Keratinocyte (primary cell): ENCODE results near the gene BTBD10. TPM values are rescaled to one million over a fixed set of nuclear protein-coding genes. Genes with fewer than 3 reads are reported as not detected.

Source experiments
- DNase-seq: peaks from one replicate; pipeline ENCODE4 v3.0.0-alpha.2; 2011; ENCODE audit warnings: low read depth, missing footprints, low spot score
- FAIRE-seq: peaks from 2 replicates; lab custom pipeline; 2011; peaks lifted over from hg19 to GRCh38; lab: Jason Lieb, UNC
- H2AFZ ChIP-seq: 2 replicates; pipeline ENCODE4 v1.6.0; 2012; ENCODE audit warnings: low read length, control low read depth, inconsistent platforms; ENCODE audit not compliant: control insufficient read depth
- H3K27ac ChIP-seq: 2 replicates; pipeline ENCODE4 v1.5.1; 2011; ENCODE audit warnings: low read length; ENCODE audit not compliant: control insufficient read depth, insufficient read depth
- H3K27me3 ChIP-seq: 3 replicates; pipeline ENCODE4 v1.6.0; 2011; ENCODE audit warnings: low read length; ENCODE audit not compliant: control insufficient read depth, insufficient read depth; ENCODE audit errors: extremely low read depth
- H3K36me3 ChIP-seq, 2 experiments: 2 replicates in 1 of 2; 3 replicates in 1 of 2; pipeline ENCODE4 v1.5.1; 2011; ENCODE audit warnings: low read length in 2 of 2, mild to moderate bottlenecking in 1 of 2; ENCODE audit not compliant: control insufficient read depth in 2 of 2, insufficient read depth in 2 of 2; ENCODE audit errors: extremely low read depth in 1 of 2
- H3K4me1 ChIP-seq: 3 replicates; pipeline ENCODE4 v1.5.1; 2011; ENCODE audit warnings: low read length; ENCODE audit not compliant: control insufficient read depth, insufficient read depth; ENCODE audit errors: extremely low read depth
- H3K4me2 ChIP-seq: 3 replicates; pipeline ENCODE4 v1.6.0; 2011; ENCODE audit warnings: low read depth, low read length; ENCODE audit not compliant: control insufficient read depth, insufficient read depth; ENCODE audit errors: extremely low read depth
- H3K4me3 ChIP-seq, 3 experiments: fragments of 200-600 bp in 1 of 3; sonication (generic) in 1 of 3; 2 replicates in 2 of 3; 3 replicates in 1 of 3; pipeline ENCODE4 v1.5.1; 2011 to 2016; ENCODE audit warnings: low read length in 3 of 3, mild to moderate bottlenecking in 3 of 3, control low read depth in 2 of 3, inconsistent platforms in 1 of 3, low read depth in 1 of 3, mixed read lengths in 1 of 3, mixed run types in 1 of 3, moderate library complexity in 1 of 3; ENCODE audit not compliant: control insufficient read depth in 2 of 3, insufficient read depth in 2 of 3; ENCODE audit errors: extremely low read depth in 1 of 3
- H3K79me2 ChIP-seq: 2 replicates; pipeline ENCODE4 v1.6.0; 2012; ENCODE audit warnings: low read length; ENCODE audit not compliant: control insufficient read depth, insufficient read depth
- H3K9ac ChIP-seq: 3 replicates; pipeline ENCODE4 v1.6.0; 2011; ENCODE audit warnings: low read length; ENCODE audit not compliant: control insufficient read depth, insufficient read depth; ENCODE audit errors: extremely low read depth
- H3K9me1 ChIP-seq: 3 replicates; pipeline ENCODE4 v1.6.0; 2011; ENCODE audit warnings: low read length; ENCODE audit not compliant: control insufficient read depth, insufficient read depth; ENCODE audit errors: extremely low read depth
- H3K9me3 ChIP-seq: 2 replicates; pipeline ENCODE4 v1.5.1; 2012; ENCODE audit warnings: low read depth, low read length; ENCODE audit not compliant: control insufficient read depth
- H4K20me1 ChIP-seq: 3 replicates; pipeline ENCODE4 v1.6.0; 2011; ENCODE audit warnings: low read length; ENCODE audit not compliant: control insufficient read depth, insufficient read depth; ENCODE audit errors: extremely low read depth
- EZH2 ChIP-seq: IDR thresholded peaks from one replicate; pipeline ENCODE4 v1.6.1; 2012; ENCODE audit warnings: inconsistent platforms, mild to moderate bottlenecking, low read length, moderate library complexity
- dilution Hi-C: fragments of 300-500 bp; cut with MboI; formaldehyde crosslinking; loops from one replicate; pipeline ENCODE4 v1.7.0; 2020; ENCODE audit warnings: low sequenced_read_pairs; ENCODE audit not compliant: extremely low pct_ligation_motif_present
- polyA plus RNA-seq, 5 experiments: library from polyadenylated mRNA; depleted of rRNA in 3 of 5; stranded (reverse) in 3 of 5; stranded (forward) in 1 of 5; unstranded in 1 of 5; fragments of >200 nt; gene quantifications; 1 replicate in 1 of 5; 2 replicates in 3 of 5; 3 replicates in 1 of 5; pipeline versions ENCODE4 v1.2.1 to v1.2.3, GENCODE V29; 2011 to 2012; ENCODE audit warnings: missing spikeins in 2 of 5, low read depth in 1 of 5, low replicate concordance in 1 of 5
- TF ChIP-seq, protein P1 (sequence below), 3 experiments: IDR thresholded peaks in 1 of 3; conservative IDR thresholded peaks in 1 of 3; optimal IDR thresholded peaks in 1 of 3; 2 replicates in 2 of 3; 3 replicates in 1 of 3; pipeline versions ENCODE3 to v1.5.1; 2011; ENCODE audit warnings: low read length in 3 of 3, mild to moderate bottlenecking in 3 of 3, moderate library complexity in 2 of 3, control low read depth in 1 of 3, inconsistent platforms in 1 of 3; ENCODE audit not compliant: insufficient read depth in 2 of 3; ENCODE audit errors: extremely low read depth in 1 of 3

Gene BTBD10
- polyA plus RNA-seq, 1 donor (not counting 4 experiments of a cell fraction or from before 2014, with no cell fraction given) = 76.0 TPM

DNA sequence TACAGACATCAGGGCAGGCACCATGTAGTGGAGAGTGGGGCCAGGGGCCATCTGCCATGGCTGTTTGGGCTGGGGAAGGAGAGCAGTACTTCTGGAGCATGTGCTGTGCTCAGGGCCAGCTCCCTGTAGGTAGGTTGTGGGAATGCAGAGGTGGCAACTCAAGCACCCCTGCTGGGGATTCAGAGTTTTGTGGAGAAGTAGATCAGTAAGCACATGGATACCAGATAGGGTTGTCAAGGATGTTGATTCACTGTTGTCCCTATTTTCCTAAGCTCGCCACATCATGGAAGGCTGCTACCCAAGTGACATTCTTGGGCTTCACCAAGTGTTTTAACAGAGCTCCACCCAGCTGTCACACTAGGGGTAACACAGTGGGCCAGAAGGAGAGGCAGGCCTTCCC, 118.2 kb downstream of the BTBD10 start:
- no peak for DNase-seq
- FAIRE-seq = no peak
- H3K9ac ChIP-seq = no peak overlapping the region
- H3K79me2 ChIP-seq = peaks cover 5% of the 10 kb centered on the region
- TF ChIP-seq EZH2 = no peak
- TF ChIP-seq, protein P1, sequence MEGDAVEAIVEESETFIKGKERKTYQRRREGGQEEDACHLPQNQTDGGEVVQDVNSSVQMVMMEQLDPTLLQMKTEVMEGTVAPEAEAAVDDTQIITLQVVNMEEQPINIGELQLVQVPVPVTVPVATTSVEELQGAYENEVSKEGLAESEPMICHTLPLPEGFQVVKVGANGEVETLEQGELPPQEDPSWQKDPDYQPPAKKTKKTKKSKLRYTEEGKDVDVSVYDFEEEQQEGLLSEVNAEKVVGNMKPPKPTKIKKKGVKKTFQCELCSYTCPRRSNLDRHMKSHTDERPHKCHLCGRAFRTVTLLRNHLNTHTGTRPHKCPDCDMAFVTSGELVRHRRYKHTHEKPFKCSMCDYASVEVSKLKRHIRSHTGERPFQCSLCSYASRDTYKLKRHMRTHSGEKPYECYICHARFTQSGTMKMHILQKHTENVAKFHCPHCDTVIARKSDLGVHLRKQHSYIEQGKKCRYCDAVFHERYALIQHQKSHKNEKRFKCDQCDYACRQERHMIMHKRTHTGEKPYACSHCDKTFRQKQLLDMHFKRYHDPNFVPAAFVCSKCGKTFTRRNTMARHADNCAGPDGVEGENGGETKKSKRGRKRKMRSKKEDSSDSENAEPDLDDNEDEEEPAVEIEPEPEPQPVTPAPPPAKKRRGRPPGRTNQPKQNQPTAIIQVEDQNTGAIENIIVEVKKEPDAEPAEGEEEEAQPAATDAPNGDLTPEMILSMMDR (optimal IDR thresholded peaks at IDR 0.05 in 1 of 3, IDR thresholded peaks at IDR 0.05 in 1 of 3, conservative IDR thresholded peaks at IDR 0.05 in 1 of 3; ENCODE audit: extremely low read depth in 1 of 3, insufficient read depth in 2 of 3, low read length in 3 of 3) = no peak
- H3K4me1 ChIP-seq = peaks cover 4% of the 10 kb centered on the region
- H3K36me3 ChIP-seq = peaks cover 0 to 17% of the 10 kb centered on the region in 2 experiments
- no peak overlapping the region for H3K27ac ChIP-seq
- H2AFZ ChIP-seq = no peak overlapping the region
- no peak overlapping the region for H3K4me2 ChIP-seq
- H3K9me3 ChIP-seq = no peaks in the 10 kb centered on the region
- no peaks in the 10 kb centered on the region for H3K27me3 ChIP-seq
- peaks cover 3% of the 10 kb centered on the region for H4K20me1 ChIP-seq
- dilution Hi-C loops = no loop called here
- H3K9me1 ChIP-seq = peaks cover 4% of the 10 kb centered on the region
- H3K4me3 ChIP-seq = no peak overlapping the region

DNA sequence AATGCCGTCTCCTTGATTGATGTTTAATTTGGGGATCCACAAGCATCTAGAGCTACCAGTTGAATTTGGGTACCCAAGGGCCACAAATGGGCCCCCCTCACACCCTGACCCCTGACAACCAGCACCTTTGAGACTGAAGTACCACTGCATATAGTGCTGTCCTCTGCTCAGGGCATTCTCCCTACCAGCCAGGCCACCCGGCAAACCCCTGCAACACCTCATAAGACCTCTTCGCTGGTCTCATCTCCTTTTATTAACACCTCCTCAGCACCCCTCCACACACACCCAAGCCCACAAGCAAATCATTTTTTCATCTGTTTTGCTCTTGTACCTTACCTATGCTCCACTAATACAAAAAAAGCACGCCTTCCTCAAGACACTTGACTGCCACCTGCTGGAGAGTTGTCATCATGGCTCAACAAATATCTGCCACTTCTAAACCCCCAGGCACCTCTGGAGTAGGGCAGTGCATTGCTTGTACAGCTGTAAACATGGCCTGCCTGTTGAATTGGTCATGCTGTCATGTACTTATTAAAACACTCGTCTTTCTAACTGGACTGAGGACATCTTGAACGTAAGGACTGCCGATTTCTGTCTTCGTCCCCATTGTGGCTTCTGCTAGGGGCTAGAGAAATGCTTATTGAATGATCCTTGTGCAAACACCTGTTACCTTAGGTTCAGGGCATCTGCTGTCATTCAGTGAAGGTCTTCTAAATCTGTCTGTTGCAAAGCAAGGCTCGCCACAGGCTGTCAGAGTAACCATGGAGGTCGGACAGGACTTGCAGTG, 118.9 kb downstream of the BTBD10 start:
- dilution Hi-C loops = no loop called here
- FAIRE-seq (peak; percentile 84), DNase-seq (peak; percentile 42)
- Histone ChIP-seq H3K4me2 (no peak overlapping the region), H3K79me2 (peaks cover 8% of the 10 kb centered on the region), H2AFZ (no peak overlapping the region), H3K36me3 (peaks cover 0 to 17% of the 10 kb centered on the region in 2 experiments), H3K9ac (no peak overlapping the region), H3K27me3 (no peaks in the 10 kb centered on the region), H3K9me3 (no peaks in the 10 kb centered on the region), H3K4me3 (no peak overlapping the region), H3K9me1 (peaks cover 4% of the 10 kb centered on the region), H4K20me1 (peaks cover 3% of the 10 kb centered on the region), H3K27ac (no peak overlapping the region), H3K4me1 (peaks cover 11% of the 10 kb centered on the region)
- no peak for TF ChIP-seq EZH2
- TF ChIP-seq, protein P1 (optimal IDR thresholded peaks at IDR 0.05 in 1 of 3, IDR thresholded peaks at IDR 0.05 in 1 of 3, conservative IDR thresholded peaks at IDR 0.05 in 1 of 3; ENCODE audit: extremely low read depth in 1 of 3, insufficient read depth in 2 of 3, low read length in 3 of 3) = peak; percentile 82 to 85 (median 83)
